HUDEP-2 (cell line): Measurements from ENCODE around the gene SAMD4A.

ENCODE experiments used
- DNase-seq, 76 experiments: peaks; one replicate each; lab custom pipeline; 2025; ENCODE audit not compliant: unreplicated experiment in 76 of 76; lab: John Stamatoyannopoulos, UW

The SAMD4A gene, protein sequence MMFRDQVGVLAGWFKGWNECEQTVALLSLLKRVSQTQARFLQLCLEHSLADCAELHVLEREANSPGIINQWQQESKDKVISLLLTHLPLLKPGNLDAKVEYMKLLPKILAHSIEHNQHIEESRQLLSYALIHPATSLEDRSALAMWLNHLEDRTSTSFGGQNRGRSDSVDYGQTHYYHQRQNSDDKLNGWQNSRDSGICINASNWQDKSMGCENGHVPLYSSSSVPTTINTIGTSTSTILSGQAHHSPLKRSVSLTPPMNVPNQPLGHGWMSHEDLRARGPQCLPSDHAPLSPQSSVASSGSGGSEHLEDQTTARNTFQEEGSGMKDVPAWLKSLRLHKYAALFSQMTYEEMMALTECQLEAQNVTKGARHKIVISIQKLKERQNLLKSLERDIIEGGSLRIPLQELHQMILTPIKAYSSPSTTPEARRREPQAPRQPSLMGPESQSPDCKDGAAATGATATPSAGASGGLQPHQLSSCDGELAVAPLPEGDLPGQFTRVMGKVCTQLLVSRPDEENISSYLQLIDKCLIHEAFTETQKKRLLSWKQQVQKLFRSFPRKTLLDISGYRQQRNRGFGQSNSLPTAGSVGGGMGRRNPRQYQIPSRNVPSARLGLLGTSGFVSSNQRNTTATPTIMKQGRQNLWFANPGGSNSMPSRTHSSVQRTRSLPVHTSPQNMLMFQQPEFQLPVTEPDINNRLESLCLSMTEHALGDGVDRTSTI

GRCh38 chr14:54566410-54567223 lies at the start of gene SAMD4A:
TSS of gene SAMD4A (plus strand) at chr14:54567128. CDS start at chr14:54567917, 789 bp downstream.
- DNase-seq = peak in 69 of 76 experiments; percentile 10 to 75 (median 50)

DNA sequence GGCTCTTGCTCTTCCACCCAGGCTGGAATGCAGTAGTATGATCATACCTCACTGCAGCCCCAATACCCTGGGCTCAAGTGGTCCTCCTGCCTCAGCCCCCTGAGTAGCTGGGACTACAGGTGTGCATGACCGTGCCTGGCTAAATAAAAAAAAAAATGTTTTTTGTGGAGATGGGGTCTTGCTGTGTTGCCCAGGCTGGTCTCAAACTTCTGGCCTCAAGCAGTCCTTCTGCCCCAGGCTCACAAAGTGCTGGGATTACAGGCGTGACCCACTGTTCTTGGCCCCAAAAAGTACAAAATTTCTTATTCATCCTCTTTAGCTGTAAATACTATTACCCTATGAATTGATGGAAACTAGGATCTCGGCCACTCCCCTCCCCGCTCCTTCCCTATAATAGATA lies 42.5 kb upstream of the SAMD4A start:
- no peak for DNase-seq

GRCh38 chr14:54528973-54529372 lies 38.0 kb upstream of the SAMD4A start:
- DNase-seq = no peak

- DNase-seq = no peak
Measured at GRCh38 chr14:54529811-54530210, 37.1 kb upstream of the SAMD4A start.

DNA sequence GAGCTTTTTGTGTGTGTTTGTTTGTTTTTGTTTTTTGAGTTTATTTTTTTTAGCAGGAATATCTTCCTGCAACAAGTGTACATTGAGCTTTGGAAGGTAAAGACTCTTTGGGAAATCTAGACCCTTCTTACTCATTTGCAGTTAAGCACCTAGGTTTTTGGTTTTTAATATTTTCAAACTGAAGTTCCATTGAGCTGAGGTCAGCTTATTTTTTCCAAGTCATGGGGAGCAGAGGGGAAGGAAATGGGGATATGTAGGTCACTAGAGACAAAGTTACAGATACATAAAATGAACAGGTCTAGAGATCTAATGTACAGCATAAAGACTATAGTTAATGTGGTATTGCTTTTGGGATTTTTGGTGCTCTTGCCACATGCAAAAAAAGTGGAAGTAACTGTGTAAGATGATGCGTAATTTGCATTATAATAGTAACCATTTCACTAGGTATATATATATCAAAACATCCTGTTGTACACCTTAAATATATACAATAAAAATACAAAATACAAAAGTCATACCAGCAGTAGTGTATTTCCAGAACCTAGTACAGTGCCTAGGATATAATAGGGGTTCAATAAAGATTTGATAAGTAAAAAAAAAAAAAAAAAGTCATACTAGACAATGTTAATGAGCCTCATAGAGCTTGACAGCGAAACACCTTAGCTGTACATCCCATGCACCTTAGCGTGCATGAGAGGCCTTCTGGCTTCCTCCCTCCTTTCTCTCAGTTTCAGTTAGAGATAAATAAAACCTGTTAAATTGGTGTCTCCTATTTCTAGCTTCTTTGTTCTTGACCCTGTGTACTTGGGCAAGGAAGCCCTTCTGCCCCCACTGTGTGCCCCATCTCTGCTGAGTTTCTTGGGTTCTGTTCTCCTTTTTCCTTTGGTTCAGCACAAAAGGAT lies 34.6 kb upstream of the SAMD4A start:
- no peak for DNase-seq

DNA sequence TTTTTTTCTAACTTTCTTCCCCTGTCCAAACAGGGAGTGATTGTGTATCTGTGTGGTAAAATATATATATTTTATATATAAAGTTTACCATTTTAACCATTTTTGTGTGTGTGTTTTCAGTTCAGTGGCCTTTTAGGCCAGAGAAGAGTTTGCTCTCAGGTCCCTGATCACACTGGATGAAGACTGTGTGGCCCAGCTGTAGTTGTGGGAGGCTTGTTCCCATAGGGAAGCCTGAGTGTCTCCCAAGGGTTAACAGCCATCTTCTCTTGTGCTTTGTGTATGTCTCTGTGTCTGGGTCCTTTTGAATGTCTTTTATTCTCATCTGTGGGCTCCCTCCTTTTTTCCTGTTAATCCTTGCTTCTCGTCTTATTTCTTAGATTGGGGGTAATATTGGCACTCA lies 33.8 kb upstream of the SAMD4A start:
- DNase-seq = no peak

DNA sequence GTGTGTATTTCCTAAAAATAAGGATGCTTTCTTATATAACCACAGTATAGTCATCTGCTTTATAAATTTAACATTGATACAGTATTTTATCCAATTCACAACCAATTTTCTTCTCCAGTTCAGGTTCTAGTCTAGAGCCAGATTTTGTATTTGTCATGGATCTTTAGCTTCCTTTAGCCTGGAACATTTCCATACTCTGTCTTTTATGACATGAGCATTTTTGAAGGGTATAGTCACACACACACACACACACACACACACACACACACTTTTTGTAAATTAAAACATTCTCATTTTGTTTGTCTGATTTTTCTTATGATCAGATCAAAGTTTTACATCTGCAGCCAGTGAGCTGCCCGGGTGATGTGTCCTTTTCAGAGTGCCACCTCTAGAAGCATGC lies 31.8 kb upstream of the SAMD4A start:
- DNase-seq = no peak

DNA sequence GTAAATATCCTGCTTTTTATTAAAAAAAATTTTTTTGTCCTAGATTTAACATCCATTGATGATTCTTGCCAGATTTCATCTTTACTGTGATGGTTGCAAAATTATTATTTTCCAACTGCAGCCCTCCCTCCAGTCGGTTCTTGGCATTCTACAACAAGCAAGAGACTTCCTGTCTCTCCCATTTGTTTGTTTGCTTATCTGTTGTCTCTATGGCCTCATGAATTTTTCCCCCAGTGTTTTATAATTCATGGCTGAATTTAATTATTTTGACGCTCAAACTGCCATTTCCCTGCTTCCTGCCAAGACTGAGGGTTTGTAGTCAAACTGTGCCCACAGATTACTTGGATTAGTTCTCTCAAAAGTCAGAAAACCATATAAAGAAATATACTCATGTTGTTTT lies 31.3 kb upstream of the SAMD4A start:
- no peak for DNase-seq

GRCh38 chr14:54537651-54538050 lies 29.3 kb upstream of the SAMD4A start:
- DNase-seq = no peak

- DNase-seq = no peak
Measured at GRCh38 chr14:54538055-54538454, 28.9 kb upstream of the SAMD4A start.

DNA sequence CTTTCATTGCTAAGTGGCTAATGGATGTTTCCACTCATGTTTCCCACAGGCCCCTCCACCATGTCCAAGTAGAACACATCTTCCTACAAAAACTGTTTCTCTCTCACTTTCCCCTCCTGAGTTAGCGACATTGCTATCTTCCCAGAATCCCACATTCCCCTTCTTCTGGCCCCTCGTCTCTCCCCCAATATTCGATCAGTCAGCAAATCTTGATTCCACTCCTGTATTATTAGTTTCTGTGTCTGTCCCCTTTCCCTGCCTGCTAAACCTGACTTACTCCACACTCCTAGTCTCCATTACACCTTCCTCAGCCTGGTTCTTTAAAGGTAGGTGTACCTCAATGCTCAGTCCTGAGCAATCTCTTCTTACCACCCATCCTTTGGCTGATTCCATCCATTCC lies 19.3 kb upstream of the SAMD4A start:
- DNase-seq = no peak

- no peak for DNase-seq
Measured at GRCh38 chr14:54548491-54548890, 18.4 kb upstream of the SAMD4A start.

GRCh38 chr14:54549862-54550261 lies 17.1 kb upstream of the SAMD4A start:
- no peak for DNase-seq

GRCh38 chr14:54550514-54550913 lies 16.4 kb upstream of the SAMD4A start:
- DNase-seq = no peak

DNA sequence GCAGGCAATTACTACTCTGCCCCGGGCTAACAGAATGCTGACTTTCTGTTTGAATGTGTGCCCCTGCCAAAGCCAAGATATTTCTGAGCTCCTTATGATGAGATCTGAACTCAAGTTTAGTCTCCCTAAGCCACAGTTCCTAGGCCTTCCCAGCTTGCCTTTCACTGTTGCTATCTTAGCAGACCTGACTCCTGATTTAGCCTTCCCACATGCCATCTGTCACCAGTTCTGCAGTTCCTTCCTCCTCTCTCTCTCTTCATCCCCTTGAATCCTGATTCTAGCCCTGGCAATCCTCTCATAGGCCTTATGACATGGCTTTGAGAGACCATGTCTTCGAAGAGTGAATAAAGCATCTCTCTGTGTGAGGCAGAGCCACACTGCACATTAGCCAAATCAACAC lies 12.5 kb upstream of the SAMD4A start:
- DNase-seq = no peak

DNA sequence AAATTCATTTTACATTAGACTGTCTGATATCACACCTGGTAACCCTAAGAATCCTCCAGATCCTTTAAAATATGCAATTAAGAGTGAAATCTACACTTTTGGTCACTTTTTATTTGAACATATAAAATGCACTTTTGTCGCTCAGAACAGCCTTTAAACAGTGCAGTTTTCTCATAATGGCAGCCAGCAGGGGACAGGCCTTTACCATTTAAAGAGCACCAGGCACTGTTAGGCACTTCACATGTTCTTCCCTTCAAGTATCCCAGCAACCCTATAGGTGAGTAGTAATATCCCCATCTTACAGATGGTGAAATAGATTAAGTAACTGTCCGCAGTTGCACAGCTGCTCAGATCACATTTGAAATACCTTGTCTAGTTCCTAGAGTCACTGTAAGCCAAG lies 11.3 kb upstream of the SAMD4A start:
- no peak for DNase-seq

- DNase-seq = no peak
Measured at GRCh38 chr14:54556535-54556934, 10.4 kb upstream of the SAMD4A start.

GRCh38 chr14:54562334-54562733 lies 4.6 kb upstream of the SAMD4A start:
- DNase-seq = peak in 26 of 76 experiments; percentile 4 to 55 (median 29)

DNA sequence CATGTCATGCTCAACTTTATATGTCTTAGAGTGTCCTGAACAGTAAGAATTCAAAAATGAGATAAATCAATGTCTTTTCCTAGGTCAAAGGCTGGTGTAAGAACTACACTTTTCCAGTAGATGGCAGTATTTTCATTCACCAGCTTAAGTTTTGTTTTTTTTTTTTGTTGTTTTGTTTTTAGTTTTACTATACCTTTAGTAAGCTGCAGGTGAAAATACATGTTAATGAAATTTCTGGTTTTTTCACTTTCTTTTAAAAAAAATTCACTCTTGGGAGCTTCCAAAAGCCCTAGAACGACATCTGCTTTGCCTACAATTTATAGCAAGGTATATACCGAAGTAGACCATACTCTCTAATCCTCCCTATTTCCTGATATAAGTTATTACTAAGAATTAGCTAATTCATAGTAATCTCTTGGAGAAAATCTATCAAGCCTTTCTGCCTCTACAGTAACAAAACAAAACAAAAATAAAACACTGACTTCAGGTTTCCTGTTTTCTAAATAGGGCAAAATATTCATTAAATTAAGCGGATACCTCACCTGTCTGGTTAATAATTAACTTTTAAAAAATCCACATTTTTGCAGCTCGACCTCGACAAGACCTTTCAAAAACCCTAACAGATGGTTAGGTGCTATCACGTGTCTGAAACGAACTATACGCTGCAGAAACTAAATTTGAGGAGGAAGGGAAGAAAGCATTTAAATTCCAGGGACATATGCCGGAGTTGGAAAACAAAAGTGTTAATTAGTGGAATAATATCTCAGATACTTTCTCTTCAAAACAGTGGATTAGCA lies 2.7 kb upstream of the SAMD4A start:
- peak in 10 of 76 experiments; percentile 3 to 43 (median 14) for DNase-seq
